ENCODE data around the gene TTC21B.
"Not testable (repeated sequence)": the region's sequence is repeated elsewhere in the genome, so short reads cannot be mapped to it uniquely, and the experiment has no call there.

Gene TTC21B

DNA sequence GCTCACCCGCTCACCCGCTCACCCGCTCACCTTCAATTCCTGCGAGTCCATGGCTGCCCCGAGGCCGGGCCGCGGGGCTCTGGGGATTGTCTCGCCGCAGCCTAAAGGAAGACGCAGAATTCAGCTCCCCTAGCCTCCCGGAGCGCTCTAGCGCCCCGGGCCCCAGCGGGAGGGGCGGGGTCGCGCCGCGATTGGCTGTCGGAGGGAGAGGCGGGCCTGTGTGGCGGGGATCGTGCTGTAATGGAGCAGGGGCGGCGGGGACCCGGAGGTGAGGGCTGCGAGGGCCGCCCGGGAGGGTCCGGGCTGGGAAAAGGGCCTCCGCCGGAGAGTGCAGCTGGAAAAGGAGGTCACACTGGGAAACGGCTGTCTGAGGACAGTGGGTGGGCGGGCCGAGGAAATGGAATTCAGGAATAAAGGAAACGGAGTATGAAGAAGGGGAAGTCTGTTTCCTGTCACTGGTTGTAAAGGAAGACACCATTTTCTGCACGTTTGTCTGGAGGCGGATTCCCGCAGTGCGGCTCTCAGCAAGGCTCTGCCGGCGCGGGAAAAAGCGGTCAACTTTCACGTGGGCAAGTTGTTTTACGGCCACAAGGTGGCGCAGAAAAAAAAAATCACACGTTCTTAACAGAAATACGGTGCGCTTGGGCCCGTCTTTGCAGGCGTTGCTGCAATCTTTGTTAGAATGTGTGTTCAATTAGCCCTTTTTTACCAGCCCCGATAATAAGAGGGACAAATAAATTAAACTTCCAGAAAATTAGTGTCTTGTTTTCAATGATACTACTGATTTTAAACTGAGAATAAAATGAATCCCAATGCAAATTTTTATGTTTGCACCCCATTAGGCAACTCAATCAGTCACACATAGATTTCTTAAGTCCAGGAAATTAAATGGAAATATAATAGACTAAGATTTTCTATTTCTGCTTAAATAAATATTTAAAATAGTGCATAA is at the start of gene TTC21B:
Gene TTC21B (minus strand): TSS at position 122 of the 952 bp plus-strand sequence. CDS start 71 bp downstream, at position 51.
- peak; percentile 92 for DNase-seq

DNA sequence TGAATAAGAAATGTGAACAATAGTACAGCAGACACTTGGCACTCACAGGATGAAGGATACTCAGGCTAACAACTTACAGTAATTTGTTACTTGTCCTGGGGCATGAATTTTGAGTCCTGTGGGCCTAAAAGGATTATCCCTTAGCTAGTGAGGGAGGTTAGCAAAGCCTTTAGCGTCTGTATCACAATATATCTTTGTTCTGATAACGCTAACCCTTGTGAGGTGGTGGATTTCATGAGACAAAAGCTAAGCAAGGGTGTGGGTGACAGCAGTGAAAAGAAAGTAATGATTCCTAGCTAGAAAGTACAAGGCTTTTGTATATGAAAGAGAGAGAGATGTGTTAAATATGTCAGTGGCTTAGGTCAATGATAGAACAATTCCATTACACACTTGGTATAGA is 46.8 kb upstream of the TTC21B start:
- no peak for DNase-seq

DNA sequence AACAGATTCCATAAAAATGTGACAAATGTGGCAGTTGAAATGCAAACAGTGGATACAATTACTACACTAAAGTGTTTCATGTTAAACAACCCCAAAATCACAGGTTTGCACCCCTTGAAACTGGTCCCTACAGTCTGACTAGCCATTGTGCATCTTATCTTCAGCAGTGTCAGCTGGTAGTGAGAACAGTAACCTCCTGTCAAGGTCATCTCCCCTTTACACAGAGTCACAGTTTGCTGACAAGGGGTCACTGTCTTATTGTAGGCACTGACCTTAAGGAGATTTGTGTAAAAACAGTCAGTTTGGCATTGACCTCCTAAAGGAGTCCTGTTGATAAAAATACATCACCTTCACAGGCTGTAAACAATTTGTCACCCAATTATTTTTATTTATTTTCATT is 37.3 kb upstream of the TTC21B start:
- DNase-seq = no peak

DNA sequence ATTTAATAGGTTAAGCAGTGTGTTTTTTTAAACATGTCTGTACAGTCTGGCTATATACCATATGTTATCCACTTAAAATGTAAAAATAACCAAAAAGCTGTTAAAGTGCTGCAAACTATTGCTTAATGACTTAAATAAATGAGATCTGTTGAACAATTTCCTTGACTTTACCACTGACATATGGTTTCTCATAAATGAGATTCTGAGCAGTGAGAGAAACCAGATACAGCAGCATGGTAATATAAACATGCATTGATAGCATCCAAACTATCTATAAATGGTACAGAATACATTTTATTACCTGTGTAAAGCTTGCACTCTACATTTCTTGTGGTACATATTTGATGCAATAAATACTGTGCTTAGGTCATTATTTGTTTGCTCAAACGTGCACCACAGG is 36.3 kb upstream of the TTC21B start:
- DNase-seq = no peak

DNA sequence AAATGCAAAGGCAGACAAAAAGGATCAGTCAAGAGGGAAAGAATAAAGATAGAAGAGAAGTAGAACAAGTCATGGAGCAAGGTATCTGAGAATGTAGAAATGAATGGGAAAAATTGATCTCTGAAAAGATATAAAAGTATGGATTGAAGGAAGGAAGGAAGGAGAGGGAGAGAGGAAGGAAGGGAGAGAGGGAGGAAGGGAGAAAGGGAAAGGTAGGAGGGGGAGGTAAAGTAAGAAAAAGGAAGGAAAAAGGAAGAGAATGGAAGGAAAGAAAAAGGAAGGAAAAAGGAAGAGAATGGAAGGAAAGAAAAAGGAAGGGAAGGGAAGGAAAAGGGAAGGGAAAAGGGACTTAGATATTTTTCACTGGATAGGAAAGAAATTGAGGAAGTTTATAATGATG is 31.5 kb upstream of the TTC21B start:
- no peak for DNase-seq

DNA sequence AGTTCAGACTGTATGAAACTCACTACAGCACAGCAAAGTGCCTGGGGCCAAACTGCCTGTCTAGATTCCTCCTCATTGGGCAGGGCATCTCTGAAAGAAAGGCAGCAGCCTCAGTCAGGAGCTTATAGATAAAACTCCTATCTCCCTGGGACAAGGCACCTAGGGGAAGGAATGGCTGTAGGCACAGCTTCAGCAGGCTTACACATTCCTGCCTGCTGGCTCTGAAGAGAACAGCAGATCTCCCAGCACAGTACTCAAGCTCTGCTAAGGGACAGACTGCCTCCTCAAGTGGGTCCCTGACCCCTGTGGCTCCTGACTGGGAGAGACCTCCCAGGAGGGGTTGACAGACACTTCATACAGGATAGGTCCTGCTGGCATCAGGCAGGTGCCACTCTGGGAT is 18.6 kb upstream of the TTC21B start:
- DNase-seq = not testable (repeated sequence)

DNA sequence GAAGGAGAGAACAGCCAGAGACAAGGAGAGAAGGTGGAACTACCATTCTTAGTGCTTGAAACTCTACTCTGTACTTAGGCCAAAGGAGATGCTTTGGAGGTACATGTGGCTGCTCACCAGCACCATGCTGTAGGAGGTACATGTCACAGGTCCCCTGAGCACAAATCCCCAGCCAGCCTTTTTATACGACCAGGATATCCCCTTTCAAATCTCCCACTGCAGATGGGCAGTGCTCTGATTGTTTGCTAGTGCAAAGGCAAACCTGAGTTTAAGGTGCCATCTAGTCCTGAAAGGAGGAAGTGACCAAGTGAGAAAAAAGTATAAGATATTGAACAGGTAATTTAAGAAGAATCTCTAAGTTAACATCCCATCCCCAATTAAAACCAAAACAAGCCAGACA is 17.1 kb upstream of the TTC21B start:
- DNase-seq = no peak

DNA sequence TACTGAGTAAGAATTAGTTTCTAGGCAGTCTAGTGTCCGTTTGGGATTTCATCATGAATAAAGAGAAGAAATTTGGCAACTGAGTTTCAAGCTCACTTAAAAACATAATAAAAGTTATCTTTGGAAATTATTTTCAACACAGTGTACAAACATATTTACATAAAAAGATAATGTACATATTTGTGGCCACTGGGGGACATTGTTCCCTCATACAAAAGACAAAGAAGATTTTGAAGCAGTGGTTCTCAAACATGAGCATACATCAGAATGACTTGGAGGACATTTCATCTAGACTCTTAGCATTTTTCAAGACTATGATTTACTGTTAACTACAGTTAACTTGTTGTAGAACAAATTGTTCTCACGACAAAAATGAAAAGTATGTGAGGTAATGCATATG is 15.7 kb upstream of the TTC21B start:
- no peak for DNase-seq

DNA sequence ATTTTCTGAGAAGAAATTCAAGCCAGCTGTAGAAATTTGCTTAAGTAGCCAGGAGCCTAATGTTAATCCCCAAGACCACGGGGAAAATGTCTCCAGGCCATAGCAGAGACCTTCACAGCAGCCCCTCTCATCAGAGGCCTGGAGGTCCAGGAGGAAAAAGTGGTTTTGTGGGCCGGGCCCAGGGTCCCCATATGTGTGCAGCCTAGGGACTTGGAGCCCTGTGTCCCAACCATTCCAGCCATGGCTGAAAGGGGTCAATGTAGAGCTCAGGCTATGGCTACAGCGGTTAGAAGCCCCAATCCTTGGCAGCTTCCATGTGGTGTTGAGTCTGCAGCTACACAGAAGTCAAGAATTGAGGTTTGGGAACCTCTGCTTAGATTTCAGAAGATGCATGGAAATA is 14.2 kb upstream of the TTC21B start:
- DNase-seq = no peak

DNA sequence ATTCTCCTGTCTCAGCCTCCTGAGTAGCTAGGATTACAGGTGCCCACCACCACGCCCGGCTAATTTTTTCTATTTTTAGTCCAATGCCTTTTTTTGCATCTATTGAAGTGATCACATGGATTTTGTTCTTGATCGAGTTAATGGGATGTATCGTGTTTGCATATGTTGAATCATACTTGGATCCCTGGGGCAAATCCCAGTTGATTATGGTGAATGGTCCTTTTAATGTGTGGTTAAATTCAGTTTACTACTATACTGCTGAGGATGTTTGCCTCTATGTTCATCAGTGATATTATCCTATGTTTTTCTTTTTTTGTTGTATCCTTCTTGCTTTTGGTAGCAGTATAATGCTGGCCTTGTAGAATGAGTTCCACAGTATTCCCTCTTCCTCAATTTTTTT is 8.2 kb upstream of the TTC21B start:
- no peak for DNase-seq

DNA sequence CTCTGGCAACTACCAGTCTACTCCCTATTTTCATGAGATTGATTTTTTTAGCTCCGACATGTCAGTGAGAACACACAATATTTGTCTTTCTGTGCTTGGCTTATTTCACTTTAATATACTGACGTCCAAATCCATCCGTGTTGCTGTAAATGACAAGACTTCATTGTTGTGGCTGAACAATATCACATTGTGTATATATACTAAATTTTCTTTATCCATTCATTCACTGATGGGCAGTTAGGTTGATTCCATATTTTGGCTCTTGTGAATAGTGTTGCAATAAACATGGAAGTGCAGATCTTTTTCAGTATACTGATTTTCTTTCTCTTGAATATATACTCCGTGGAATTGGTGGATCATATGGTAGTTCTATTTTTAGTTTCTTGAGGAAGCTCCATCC is 5.8 kb upstream of the TTC21B start:
- DNase-seq = no peak

DNA sequence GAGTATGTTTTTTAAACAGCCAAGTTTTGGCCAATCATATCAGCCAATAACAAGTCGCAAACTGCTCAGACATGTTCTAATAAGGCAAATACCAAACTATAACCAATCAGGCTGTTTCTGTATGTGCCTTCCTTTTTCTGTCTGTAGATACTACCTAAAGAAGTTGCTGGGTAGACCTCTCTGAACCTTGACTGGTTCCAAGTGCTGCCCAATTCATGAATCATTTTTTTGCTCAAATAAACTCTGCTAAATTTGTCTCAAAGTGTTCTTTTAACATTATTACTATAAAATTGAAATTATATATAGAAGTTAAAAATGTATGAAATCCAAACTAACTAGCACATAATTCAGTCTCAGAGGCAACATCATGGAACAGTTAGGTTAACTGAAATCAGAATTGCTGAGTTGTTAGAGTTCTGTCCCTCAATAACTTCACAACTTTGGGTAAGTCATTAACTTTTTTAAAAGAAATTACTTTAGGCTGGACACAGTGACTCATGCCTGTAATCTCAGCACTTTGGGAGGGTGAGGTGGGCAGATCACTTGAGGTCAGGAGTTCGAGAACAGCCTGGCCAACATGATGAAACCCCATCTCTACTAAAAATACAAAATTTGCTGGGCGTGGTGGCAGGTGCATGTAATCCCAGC is 4.9 kb upstream of the TTC21B start:
- no peak for DNase-seq

DNA sequence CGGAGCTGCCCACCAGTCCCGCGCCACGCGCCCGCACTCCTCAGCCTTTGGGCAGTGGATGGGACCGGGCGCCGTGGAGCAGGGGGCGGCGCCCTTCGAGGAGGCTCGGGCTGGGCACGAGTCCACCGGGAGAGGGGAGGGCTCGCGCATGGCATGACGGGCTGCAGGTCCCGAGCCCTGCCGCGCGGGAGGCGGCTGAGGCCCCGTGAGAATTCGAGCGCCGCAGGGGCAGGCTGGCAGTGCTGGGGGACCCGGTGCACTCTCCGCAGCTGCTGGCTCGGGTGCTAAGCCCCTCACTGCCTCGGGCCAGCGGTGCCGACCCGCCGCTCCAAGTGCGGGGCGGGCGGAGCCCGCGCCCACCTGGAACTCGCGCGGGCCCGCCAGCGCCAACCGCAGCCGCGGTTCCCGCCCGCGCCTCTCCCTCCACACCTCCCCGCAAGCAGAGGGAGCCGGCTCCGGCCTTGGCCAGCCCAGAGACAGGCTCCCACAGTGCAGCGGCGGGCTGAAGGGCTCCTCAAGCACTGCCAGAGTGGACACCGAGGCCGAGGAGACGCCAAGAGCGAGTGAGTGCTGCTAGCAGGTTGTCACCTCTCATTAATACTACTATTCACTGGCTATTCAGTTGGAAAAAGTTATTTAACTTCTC is 3.6 kb upstream of the TTC21B start:
- DNase-seq = no peak

DNA sequence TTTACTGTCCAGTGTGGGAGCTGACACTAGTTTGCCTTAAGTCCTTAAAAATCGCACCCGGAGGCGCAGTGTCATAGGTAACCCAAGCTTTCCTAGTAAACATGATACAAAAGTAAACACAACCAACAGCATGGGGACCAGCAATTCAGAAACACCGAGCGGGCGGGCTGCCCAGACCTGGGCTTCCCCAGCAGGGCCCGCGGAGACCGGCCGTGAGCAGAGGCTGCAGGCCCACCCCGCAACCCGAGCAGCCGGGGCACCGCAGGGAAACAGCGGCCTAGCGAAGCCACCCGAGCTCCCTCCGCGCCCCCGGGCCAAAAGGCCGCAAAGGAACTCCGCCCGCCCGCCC is 296 bp downstream of the TTC21B start:
- DNase-seq = no peak

DNA sequence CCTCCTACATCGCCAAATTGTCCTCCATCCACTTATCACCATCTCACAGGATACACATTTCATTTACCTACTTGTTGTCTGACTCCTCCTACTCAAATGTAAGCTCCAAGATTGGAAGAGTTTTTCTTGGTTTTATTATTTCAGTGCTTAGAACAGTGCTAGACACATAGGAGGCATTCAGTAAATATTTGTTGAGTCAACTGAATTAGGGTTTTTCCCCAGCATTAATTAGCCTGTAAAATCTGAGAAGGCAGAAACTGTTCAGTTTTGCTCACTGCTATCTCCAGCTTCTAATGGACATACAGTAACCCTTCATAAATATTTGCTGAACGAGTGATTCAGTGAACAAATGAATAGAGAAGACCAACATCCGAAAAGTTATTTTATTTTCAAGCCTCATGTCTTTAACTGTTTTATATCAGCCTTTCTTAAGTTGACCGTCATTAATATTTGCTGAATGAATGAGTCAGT is 800 bp downstream of the TTC21B start:
- no peak for DNase-seq

DNA sequence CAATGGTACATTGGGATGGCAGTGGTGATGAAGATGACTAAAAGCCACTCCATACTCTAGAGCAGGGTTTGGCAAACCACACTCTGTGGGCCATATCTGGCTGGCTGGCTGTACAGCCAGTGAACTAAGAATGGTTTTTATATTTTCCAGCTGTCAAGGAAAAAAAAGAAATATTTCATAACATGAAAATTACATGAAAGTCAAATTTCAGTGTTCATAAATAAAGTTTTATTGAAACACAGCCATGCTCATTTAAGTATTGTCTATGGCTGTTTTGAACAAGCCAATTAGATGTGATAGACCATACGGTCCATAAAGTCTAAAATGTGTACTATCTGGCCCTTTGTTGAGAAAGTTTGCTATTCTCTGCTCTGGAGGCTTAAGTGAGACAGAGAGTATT is 1.5 kb downstream of the TTC21B start:
- no peak for DNase-seq

DNA sequence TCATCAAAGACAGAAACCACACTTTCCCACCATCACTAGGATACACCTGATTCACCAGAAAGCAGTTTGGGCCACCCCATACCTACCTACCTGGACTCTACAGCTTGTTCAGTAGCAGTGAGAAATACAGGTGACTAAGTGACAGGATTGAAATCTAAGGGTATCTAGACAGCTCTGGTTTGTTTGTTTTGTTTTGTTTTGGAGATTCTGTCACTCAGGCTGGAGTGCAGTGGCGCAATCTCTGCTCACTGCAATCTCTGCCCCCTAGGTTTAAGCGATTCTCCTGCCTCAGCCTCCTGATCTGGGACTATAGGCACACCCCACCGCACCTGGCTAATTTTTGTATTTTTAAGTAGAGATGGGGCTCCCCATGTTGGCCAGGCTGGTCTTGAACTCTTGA is 3.1 kb downstream of the TTC21B start:
- no peak for DNase-seq

DNA sequence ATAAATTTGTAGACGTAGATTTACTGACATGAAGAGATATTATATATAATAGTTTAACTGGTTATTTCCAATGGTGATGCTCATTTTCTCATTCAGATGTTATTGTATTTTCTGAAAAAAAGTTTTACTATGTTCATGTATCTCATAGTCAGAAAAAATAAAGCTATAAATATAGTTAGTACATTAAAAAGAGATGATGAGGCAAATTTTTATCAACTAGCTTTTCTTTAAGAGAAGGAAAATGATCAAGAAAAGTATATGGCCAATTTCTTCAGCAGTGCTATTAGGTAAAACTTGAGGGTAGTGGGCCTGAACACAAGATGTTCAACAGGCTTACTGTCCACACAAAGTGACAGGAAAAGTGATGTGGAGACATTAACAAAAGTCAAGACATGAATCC is 11.7 kb downstream of the TTC21B start:
- no peak for DNase-seq

DNA sequence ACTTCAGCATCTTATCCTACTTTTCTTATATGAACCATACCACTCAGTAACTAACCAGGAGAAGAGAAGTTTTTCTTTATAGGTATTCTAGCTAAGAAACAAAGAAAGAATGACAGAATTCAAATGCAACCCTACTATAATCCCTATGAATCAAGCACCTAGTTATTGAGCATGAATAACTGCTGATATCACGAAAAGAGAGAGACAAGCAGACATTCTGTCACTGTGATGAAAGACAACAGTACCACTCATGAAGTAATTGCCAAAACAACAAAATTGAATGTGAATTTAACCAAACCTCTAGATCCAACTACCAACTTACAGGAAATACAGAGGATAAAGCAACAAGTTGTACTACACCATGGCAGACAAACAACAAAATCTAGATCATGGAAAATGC is 15.3 kb downstream of the TTC21B start:
- DNase-seq = no peak

DNA sequence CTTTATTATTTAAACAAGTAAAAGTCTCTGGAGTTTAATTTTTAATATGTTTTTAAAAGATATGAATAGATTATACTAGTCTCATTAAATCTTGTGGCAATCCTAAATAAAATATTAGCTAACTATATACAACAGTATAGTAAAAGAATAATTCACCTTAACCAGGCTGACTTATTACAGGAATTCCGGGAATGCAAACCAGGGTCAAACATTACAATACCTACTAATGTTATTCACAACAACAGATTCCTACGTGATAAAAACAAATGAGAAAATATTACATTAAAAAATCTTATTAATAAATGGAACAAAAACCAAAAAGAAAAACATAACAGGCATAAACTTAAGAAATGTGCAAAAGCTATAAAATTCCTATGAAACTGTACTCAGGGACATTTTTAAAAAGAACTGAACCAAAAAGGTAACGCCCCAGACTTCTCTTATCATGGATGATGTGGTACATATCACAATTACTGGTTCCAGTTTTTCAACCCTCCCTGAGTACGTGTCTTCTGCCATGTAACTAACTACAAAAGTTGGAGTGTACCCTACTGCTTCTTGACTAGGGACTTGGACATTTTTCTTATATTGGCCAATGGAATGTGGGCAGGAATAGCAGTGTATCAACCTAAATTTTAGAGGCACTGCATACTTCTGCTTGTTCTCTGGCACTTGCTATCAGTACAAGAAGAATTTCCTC is 20.2 kb downstream of the TTC21B start:
- no peak for DNase-seq

DNA sequence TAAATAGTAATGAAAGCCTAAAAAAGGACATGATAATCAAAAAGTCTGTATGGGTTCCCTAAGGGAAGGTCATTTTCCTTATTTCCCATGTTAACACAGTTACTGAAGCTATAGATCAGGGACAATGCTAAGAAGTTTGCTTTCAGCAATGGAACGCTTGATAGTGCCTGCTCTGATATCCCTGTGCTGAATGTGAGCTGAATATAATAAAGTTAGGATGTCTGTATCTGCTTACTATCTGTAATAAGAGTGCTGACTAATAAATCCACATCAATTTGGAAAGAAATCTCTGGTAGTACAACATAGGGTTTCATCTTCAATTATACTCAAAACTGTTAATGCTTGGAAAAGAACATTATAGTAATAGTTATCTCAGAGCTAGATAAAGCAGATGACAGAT is 25.8 kb downstream of the TTC21B start:
- DNase-seq = no peak

DNA sequence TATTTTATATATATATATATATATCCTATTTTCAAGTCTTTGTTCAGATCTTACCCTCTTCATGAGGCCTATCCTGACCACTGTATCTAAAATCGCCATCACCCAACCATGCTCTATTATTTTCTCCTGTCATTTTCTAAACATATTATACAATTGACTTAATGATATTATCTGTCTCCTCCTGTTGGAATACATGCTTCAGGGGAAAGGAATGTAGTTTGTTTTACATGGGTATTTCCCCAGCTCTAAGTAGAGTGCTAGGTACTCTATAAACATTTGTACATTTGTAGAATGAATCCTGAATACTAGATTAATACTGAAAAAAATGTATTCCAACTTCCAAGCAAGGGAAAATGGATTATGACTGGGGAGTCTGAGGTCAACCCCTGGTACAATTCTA is 26.2 kb downstream of the TTC21B start:
- DNase-seq = no peak

DNA sequence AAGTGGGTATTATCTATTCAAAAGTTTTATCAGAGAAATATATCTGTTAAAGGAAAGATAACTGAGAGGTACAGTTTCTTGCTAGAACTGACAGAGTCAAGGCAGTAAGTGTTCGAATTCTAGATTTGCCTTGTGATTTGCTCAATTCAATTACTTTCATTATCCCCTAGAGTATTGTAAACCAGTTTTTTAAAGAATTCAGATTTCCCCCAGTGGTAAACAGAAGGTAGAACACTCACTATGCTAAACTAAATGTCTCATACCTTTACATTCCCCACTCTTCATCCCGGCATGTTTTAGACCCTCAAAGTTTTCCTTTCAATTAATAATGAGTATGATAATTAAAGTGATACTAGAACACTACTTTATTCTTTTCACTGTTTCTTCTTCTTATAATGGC is 28.6 kb downstream of the TTC21B start:
- DNase-seq = no peak
